Duodenal mucosa (tissue), 2 donors: ENCODE results near the gene LMBRD1.
"Not testable (repeated sequence)": the region's sequence is repeated elsewhere in the genome, so short reads cannot be mapped to it uniquely, and the experiment has no call there.

Experiments used
- H3K27ac ChIP-seq: one replicate; pipeline ENCODE4 v1.7.0; 2013; ENCODE audit warnings: low read depth, low read length
- H3K27me3 ChIP-seq, 2 donors: one replicate each; pipeline ENCODE4 v1.7.0; 2013; ENCODE audit warnings: low read length in 2 of 2, control low read depth in 1 of 2; ENCODE audit not compliant: insufficient read depth in 2 of 2, control insufficient read depth in 1 of 2
- H3K36me3 ChIP-seq, 2 donors: one replicate each; pipeline ENCODE4 v1.7.0; 2013; ENCODE audit warnings: low read length in 2 of 2, control low read depth in 1 of 2; ENCODE audit not compliant: insufficient read depth in 2 of 2, control insufficient read depth in 1 of 2
- H3K4me1 ChIP-seq, 2 donors: one replicate each; pipeline ENCODE4 v1.7.0; 2013; ENCODE audit warnings: low read length in 2 of 2, control low read depth in 1 of 2; ENCODE audit not compliant: insufficient read depth in 2 of 2, control insufficient read depth in 1 of 2
- H3K4me3 ChIP-seq, 2 donors: one replicate each; pipeline ENCODE4 v1.7.0; 2013; ENCODE audit warnings: low read length in 2 of 2, low read depth in 1 of 2
- H3K9ac ChIP-seq, 2 donors: one replicate each; pipeline ENCODE4 v1.7.0; 2013; ENCODE audit warnings: low read length in 2 of 2, low read depth in 1 of 2
- H3K9me3 ChIP-seq, 2 donors: one replicate each; pipeline ENCODE4 v1.7.0; 2013; ENCODE audit warnings: low read length in 2 of 2, control low read depth in 1 of 2; ENCODE audit not compliant: control insufficient read depth in 1 of 2

Gene LMBRD1

DNA sequence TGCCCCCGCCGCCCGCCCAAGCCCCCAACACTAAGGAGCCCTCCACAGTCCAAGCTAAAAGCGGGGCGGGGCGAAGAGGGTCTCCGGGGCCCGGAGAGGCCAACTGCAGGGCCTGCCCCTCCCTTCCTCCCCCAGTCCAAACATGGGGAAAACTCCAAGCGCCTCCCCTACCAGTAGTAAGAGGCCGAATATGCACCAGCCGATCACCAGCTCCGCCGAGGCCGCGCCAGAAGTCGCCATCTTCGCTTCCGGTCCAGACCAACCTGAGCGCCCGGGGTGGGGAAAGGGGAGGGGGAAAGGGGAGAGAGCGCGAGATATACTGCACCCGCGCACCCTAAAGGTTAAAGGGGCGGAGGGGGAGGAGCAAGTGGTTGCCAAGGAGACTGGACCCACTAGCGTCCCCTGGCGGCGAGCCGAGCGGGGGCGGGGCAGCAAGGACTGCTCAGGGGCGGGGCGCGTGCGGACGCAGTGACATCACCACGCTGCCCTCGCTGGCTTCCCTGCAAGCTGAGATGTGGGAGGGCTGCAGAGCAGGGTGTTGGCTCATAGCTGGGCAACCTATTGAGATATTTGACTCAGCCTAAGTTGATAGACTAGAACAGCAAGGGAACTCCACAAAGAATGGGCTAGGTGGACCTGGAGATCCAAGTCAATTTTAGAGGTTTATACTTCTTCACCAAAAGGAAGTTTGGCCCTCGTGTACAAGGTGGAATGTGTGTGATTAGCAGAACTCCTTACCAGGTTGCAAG, at the start of gene LMBRD1:
LMBRD1 (minus strand) TSS at position 369 of the 749 bp plus-strand sequence; CDS start at position 240, 129 bp downstream.
- no peaks in the 10 kb centered on the region for H3K36me3 ChIP-seq
- no peaks in the 10 kb centered on the region for H3K27me3 ChIP-seq
- H3K9ac ChIP-seq: peak within 1 kb of the TSS; percentile 88 to 93
- no peaks in the 10 kb centered on the region for H3K9me3 ChIP-seq
- peaks cover 3 to 4% of the 10 kb centered on the region in 2 donors for H3K4me1 ChIP-seq
- H3K4me3 ChIP-seq: peak within 1 kb of the TSS; percentile 80 to 94
- H3K27ac ChIP-seq: peak within 1 kb of the TSS; percentile 95

DNA sequence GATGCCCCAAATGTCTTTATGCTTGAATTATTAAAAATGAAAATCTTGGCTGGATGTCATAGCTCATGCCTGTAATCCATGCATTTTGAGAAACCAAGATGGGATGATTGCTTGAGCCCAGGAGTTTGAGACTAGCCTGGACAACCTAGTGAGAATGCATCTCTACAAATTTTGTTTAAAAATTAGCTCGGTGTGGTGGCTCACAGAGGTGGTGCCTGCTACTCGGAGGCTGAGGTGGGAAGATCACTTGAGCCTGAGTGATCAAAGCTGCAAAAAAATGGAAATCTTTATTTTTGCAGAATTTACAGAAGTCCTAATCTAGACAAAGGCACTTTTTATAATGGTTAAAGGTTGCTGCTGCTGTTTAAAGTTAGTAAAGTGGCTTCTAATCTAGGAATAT, 49.5 kb upstream of the LMBRD1 start:
- Histone ChIP-seq H3K36me3 (no peaks in the 10 kb centered on the region), H3K4me3 (no peak overlapping the region), H3K27me3 (peaks cover 0 to 2% of the 10 kb centered on the region in 2 donors), H3K9me3 (no peaks in the 10 kb centered on the region), H3K9ac (no peak overlapping the region), H3K27ac (no peak overlapping the region), H3K4me1 (no peaks in the 10 kb centered on the region)

DNA sequence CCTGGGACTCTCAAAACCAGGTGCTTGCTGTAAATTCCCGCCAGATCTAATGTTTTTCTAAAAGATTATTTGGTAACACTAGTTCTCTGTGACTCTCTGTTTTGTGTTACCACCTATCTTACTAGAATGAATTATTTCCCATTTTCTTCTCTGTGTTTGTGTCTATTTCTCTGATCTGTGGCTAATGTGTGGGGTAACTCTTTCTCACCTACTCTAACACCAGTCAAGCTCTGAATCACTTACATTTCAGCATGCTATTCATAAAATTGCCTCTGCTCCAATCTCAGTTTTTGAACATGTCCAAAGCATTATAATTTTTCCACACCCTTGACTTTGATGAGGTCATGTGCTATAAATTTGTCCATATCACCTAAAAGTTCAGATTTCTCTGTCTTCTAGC, 46.4 kb upstream of the LMBRD1 start:
- H3K27ac ChIP-seq: no peak overlapping the region
- no peaks in the 10 kb centered on the region for H3K4me1 ChIP-seq
- H3K9me3 ChIP-seq: no peaks in the 10 kb centered on the region
- H3K27me3 ChIP-seq: peaks cover 0 to 5% of the 10 kb centered on the region in 2 donors
- no peak overlapping the region for H3K9ac ChIP-seq
- no peaks in the 10 kb centered on the region for H3K36me3 ChIP-seq
- H3K4me3 ChIP-seq: no peak overlapping the region

DNA sequence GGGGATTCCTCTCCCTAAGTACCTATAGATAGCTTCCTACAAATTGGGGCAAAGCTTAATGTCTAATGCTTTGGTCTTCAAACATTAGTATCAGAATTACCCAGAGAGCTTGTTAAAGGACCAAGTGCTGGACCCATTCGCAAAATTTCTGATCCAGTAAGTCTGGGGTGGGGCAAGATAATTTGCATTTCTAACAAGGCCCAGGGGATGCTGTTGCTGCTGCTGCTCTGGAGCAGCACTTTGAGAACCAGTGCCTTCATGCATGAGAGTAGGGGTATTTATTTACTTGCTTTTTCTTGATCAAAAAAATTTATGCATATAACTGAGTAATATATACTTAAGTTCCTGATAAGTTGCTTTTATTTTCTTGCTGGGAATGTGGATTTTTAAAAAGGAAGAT, 45.1 kb upstream of the LMBRD1 start:
- Histone ChIP-seq H3K9me3 (no peaks in the 10 kb centered on the region), H3K4me3 (no peak overlapping the region), H3K27ac (no peak overlapping the region), H3K9ac (no peak overlapping the region), H3K36me3 (no peaks in the 10 kb centered on the region), H3K4me1 (no peaks in the 10 kb centered on the region), H3K27me3 (peaks cover 0 to 5% of the 10 kb centered on the region in 2 donors)

DNA sequence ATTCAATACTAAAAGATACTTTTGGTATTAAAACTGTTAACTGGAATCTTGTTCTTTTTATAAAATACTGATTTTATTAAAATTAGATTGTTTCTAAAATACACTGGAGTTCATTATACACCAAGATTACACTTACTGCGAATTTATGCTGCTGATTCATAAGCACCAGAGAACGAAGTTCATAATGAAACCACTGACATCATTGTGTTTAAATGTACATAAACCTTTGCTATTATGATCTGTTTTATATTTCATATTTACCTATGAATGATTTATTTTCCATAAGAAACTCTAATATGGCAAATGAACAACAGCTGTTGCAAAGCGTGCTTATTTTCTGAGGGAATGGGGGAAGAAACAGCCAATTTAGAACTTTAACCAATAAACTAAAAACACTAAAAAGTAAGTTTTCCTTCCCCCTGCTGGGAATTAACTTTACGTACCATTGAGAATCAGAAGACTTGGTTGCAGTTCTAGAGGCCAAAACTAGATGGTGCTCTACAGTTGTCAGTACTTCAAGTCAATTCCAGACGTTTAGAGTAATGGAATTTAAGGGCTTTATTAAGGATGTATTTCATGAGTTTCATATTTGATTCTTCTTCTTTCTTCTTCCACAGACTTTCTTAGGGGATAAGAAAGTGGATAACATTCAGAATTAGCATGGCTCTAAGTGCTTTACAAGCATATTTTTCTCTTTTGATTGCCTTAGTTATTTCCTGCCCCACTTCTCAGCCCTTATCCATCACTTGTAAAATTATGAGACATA, 38.8 kb upstream of the LMBRD1 start:
- no peaks in the 10 kb centered on the region for H3K27me3 ChIP-seq
- no peak overlapping the region for H3K9ac ChIP-seq
- no peaks in the 10 kb centered on the region for H3K4me1 ChIP-seq
- no peak overlapping the region for H3K27ac ChIP-seq
- no peaks in the 10 kb centered on the region for H3K36me3 ChIP-seq
- no peaks in the 10 kb centered on the region for H3K9me3 ChIP-seq
- H3K4me3 ChIP-seq: no peak overlapping the region

DNA sequence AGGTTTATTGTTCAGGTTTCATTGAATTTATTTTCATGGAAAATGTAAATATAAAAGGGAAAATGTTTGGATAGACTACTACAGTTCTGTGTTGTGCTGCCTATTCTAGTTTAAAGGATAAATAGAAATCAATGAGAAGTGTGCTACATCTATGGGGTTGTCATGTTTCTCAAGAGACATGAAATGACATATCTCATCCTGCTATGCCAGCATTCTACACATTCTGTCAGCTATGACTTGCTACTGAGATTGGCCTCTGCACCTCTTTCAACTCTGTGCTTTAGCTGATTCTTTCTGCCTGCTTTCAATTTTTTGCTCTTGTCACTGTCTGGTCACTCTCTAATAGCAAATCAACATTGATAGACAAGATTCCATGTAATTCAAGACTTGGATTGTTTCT, 35.7 kb upstream of the LMBRD1 start:
- Histone ChIP-seq H3K36me3 (no peaks in the 10 kb centered on the region), H3K27me3 (no peaks in the 10 kb centered on the region), H3K4me3 (no peak overlapping the region), H3K27ac (no peak overlapping the region), H3K4me1 (no peaks in the 10 kb centered on the region), H3K9ac (no peak overlapping the region), H3K9me3 (no peaks in the 10 kb centered on the region)

DNA sequence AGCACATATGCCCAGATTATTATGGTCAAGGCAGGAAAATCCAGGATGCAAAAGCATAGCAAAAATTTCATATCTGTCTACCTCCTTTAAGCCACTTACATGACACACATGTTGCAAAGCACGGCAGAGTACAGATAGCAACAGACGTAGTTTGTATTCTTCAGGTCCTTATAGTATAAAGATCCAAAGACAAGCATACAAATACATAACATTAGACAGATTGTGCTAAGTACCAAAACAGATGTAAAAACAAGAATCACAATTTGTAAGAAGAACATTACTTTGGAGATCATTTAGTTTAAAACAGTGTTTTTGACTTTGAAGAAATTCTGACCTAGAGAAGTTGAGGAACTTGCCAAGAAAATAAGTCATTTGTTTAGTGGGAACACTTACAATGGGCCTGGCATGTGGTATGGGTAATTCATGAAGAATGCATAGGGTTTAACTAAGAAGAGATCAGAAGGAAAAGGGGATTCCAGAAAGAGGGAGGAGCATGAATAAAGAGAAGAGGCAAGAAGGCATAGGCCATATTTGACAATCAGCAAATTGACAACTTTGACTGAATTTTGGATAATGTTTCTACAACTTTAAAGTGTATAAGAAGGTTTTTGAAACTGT, 30.6 kb upstream of the LMBRD1 start:
- no peak overlapping the region for H3K4me3 ChIP-seq
- no peaks in the 10 kb centered on the region for H3K36me3 ChIP-seq
- H3K9me3 ChIP-seq: no peaks in the 10 kb centered on the region
- no peaks in the 10 kb centered on the region for H3K27me3 ChIP-seq
- no peaks in the 10 kb centered on the region for H3K4me1 ChIP-seq
- H3K27ac ChIP-seq: no peak overlapping the region
- no peak overlapping the region for H3K9ac ChIP-seq

DNA sequence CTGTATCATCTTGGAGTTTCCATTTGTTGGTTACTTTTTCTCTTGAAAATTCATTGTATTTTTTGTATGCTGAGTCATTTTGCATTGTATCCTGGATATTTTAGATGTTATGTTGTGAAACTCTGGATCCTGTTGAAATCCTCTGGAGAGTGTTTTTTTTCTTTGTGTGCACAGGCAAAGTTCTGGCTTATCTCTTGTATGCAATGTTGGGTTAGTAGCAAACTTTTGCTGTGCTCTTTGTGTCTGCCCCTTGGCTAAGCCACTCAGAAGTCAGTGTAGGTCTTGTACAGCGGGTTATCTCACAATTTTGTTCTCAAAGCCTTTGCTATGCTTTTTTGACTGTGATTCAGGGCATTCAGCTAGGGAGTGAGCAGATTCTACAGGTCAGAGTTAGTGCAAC, 29.1 kb upstream of the LMBRD1 start:
- H3K4me3 ChIP-seq: no peak overlapping the region
- H3K9ac ChIP-seq: no peak overlapping the region
- H3K36me3 ChIP-seq: no peaks in the 10 kb centered on the region
- no peaks in the 10 kb centered on the region for H3K27me3 ChIP-seq
- no peak overlapping the region for H3K27ac ChIP-seq
- H3K9me3 ChIP-seq: no peaks in the 10 kb centered on the region
- no peaks in the 10 kb centered on the region for H3K4me1 ChIP-seq

DNA sequence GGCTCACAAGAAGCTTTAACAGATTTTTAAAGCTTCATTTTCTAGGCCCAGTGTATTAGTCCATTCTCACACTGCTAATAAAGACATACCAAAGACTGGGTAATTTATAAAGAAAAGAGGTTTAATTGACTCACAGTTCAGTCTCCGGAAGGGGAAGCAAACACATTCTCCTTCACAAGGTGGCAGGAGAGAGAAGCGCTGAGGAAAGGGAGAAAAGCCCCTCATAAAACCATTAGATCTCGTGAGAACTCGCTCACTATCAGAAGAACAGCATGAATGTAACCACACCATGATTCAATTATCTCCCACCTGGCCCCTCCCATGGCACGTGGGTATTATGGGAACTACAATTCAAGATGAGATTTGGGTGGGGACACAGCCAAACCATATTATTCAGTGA, 27.5 kb upstream of the LMBRD1 start:
- H3K27me3 ChIP-seq, H3K27ac ChIP-seq, H3K4me1 ChIP-seq, H3K4me3 ChIP-seq, H3K9me3 ChIP-seq, H3K36me3 ChIP-seq, H3K9ac ChIP-seq: not testable (repeated sequence)

DNA sequence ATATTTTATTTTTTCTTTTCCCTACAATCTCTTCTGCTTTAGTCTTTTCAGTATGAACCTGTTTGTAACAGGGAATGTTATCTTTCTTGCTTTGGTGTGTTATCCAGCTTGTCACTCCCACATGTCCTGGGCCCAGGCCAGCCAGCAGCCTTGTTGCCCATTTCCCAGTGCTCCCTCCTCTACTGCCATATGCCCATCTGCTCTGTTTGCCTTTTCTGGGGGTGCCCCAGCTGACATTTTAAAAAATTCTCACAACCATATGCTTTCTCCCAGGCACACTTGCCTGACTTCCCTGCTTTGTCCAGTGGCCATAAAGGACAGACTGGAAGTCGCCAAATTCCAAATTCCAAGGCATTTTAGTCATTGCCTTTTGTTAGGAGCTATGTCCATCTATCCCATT, 23.6 kb upstream of the LMBRD1 start:
- H3K4me1 ChIP-seq: no peaks in the 10 kb centered on the region
- H3K27me3 ChIP-seq: no peaks in the 10 kb centered on the region
- H3K9ac ChIP-seq: no peak overlapping the region
- no peak overlapping the region for H3K27ac ChIP-seq
- H3K36me3 ChIP-seq: no peaks in the 10 kb centered on the region
- H3K4me3 ChIP-seq: no peak overlapping the region
- H3K9me3 ChIP-seq: no peaks in the 10 kb centered on the region
